ENCODE results near the gene HBZ. TPM values are rescaled to one million over a fixed set of nuclear protein-coding genes. Genes with fewer than 3 reads are reported as not detected.

Gene HBZ
- total RNA-seq, 1 donor from 2014 or later: not detected

GRCh38 chr16:181565-182021, 29.1 kb downstream of the HBZ start:
- TF ChIP-seq CTCF (IDR thresholded peaks at IDR 0.05): peak; percentile 98
- Mint-ChIP-seq H3K4me3 (ENCODE audit: unreplicated experiment) (no peak overlapping the region), H3K36me3 (ENCODE audit: unreplicated experiment) (peaks cover 6% of the 10 kb centered on the region), H3K27me3 (ENCODE audit: unreplicated experiment) (peaks cover 24% of the 10 kb centered on the region), H3K4me1 (ENCODE audit: unreplicated experiment) (peaks cover 6% of the 10 kb centered on the region), H3K9me3 (ENCODE audit: unreplicated experiment) (no peaks in the 10 kb centered on the region), H3K27ac (ENCODE audit: unreplicated experiment) (no peak overlapping the region)
- peak; percentile 93 for DNase-seq (ENCODE audit: extremely low spot score, unreplicated experiment)

DNA sequence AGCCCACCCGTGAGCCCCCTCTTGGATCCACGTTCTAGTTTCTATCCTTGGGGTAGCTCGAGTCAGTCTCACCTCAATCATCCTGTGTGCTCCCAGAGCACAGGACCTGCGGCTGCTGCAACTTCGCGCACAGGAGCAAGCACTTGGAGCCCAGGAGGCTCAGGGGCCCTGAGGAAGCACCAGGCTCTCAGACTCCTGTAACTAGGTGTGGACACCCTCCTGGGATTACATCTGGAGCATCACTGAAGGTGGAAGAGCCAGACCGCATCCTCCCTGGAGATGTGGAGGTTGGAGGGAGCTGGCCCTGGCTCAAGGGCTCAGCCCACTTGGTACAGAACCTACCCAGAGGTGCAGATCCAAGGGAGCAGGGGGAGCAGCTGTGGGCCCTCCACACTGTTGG, 30.6 kb downstream of the HBZ start:
- TF ChIP-seq CTCF (IDR thresholded peaks at IDR 0.05): no peak
- no peaks in the 10 kb centered on the region for H3K4me1 Mint-ChIP-seq (ENCODE audit: unreplicated experiment)
- no peak for DNase-seq (ENCODE audit: extremely low spot score, unreplicated experiment)
- peaks cover 8% of the 10 kb centered on the region for H3K36me3 Mint-ChIP-seq (ENCODE audit: unreplicated experiment)
- peaks cover 15% of the 10 kb centered on the region for H3K27me3 Mint-ChIP-seq (ENCODE audit: unreplicated experiment)
- H3K4me3 Mint-ChIP-seq (ENCODE audit: unreplicated experiment): no peak overlapping the region
- H3K27ac Mint-ChIP-seq (ENCODE audit: unreplicated experiment): no peak overlapping the region
- no peaks in the 10 kb centered on the region for H3K9me3 Mint-ChIP-seq (ENCODE audit: unreplicated experiment)

- Mint-ChIP-seq H3K4me1 (ENCODE audit: unreplicated experiment) (no peaks in the 10 kb centered on the region), H3K4me3 (ENCODE audit: unreplicated experiment) (no peak overlapping the region), H3K27me3 (ENCODE audit: unreplicated experiment) (no peaks in the 10 kb centered on the region), H3K9me3 (ENCODE audit: unreplicated experiment) (no peaks in the 10 kb centered on the region), H3K27ac (ENCODE audit: unreplicated experiment) (no peak overlapping the region), H3K36me3 (ENCODE audit: unreplicated experiment) (peaks cover 27% of the 10 kb centered on the region)
- no peak for TF ChIP-seq CTCF (IDR thresholded peaks at IDR 0.05)
- no peak for DNase-seq (ENCODE audit: extremely low spot score, unreplicated experiment)
Measured at GRCh38 chr16:185213-185612, 32.8 kb downstream of the HBZ start.

- H3K36me3 Mint-ChIP-seq (ENCODE audit: unreplicated experiment): peaks cover 27% of the 10 kb centered on the region
Measured at GRCh38 chr16:185691-186090, 33.2 kb downstream of the HBZ start.

DNA sequence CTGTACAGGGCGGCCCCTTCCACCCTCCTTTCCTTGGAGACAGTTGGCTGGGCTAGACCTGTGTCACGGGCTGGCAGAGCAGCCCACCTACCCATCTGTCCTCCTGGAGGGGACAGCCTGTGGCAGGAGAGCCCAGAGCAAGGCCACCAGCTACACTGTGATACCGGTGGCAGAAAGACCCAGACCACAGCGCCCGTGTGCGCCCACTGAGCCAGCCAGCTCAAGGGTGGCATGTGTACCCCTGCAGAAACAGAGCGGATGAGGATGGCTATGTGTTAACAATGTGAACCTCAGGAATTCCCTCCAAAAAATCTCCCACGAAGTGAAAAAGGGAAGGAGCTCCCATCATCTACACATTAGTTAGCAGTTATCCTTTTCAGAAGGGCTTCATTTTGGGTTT, 34.9 kb downstream of the HBZ start:
- Mint-ChIP-seq H3K36me3 (ENCODE audit: unreplicated experiment) (peaks cover 38% of the 10 kb centered on the region), H3K27ac (ENCODE audit: unreplicated experiment) (no peak overlapping the region)
- no peak for DNase-seq (ENCODE audit: extremely low spot score, unreplicated experiment)

More at GRCh38 chr16:185691-186090, 33.2 kb downstream of the HBZ start:
- H3K4me3 Mint-ChIP-seq (ENCODE audit: unreplicated experiment): no peak overlapping the region
- H3K27ac Mint-ChIP-seq (ENCODE audit: unreplicated experiment): no peak overlapping the region
- DNase-seq (ENCODE audit: extremely low spot score, unreplicated experiment): no peak
- no peaks in the 10 kb centered on the region for H3K4me1 Mint-ChIP-seq (ENCODE audit: unreplicated experiment)
- no peaks in the 10 kb centered on the region for H3K27me3 Mint-ChIP-seq (ENCODE audit: unreplicated experiment)
- TF ChIP-seq CTCF (IDR thresholded peaks at IDR 0.05): no peak
- H3K9me3 Mint-ChIP-seq (ENCODE audit: unreplicated experiment): no peaks in the 10 kb centered on the region

More for the DNA sequence above, 34.9 kb downstream of the HBZ start:
- H3K4me1 Mint-ChIP-seq (ENCODE audit: unreplicated experiment): peaks cover 5% of the 10 kb centered on the region
- no peaks in the 10 kb centered on the region for H3K27me3 Mint-ChIP-seq (ENCODE audit: unreplicated experiment)
- H3K9me3 Mint-ChIP-seq (ENCODE audit: unreplicated experiment): no peaks in the 10 kb centered on the region
- no peak for TF ChIP-seq CTCF (IDR thresholded peaks at IDR 0.05)
- no peak overlapping the region for H3K4me3 Mint-ChIP-seq (ENCODE audit: unreplicated experiment)
